ENCODE measurements around the gene PNPLA7. TPM values are rescaled to one million over a fixed set of nuclear protein-coding genes. Genes with fewer than 3 reads are reported as not detected.

Gene PNPLA7
- total RNA-seq, 1 experiment from 2014 or later = 1.3 TPM

DNA sequence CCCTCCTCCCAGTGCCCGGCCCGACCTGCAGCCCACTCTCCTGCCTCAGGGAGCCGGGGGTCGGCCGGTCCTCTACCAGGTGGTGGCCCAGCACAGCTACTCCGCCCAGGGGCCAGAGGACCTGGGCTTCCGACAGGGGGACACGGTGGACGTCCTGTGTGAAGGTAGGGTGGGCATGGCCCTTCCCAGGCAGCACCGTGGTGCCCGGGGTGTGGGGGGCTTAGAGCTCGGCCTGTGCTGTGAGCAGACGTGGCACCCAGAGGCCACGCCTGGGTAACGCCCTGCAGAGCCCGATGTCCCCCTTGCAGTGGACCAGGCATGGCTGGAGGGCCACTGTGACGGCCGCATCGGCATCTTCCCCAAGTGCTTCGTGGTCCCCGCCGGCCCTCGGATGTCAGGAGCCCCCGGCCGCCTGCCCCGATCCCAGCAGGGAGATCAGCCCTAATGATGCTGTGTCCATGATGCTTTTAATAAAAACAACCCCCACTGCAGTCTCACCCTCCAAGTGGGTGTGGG lies 116.2 kb downstream of the PNPLA7 start:
- ATAC-seq (no peak), DNase-seq (ENCODE audit: low spot score) (no peak)
- Mint-ChIP-seq H3K27me3 (ENCODE audit: low read depth) (no peaks in the 10 kb centered on the region), H3K4me3 (no peak overlapping the region), H3K36me3 (no peaks in the 10 kb centered on the region), H3K9me3 (no peaks in the 10 kb centered on the region), H3K4me1 (no peaks in the 10 kb centered on the region), H3K27ac (no peak overlapping the region)
- CTCF ChIA-PET = interaction anchor here (1.0 to 2.1 kb wide), 3 partner anchors 11 to 147 kb away, joined by 3 to 7 read pairs (median 6); partner anchors contain the start of gene EXD3
- TF ChIP-seq, protein P1, sequence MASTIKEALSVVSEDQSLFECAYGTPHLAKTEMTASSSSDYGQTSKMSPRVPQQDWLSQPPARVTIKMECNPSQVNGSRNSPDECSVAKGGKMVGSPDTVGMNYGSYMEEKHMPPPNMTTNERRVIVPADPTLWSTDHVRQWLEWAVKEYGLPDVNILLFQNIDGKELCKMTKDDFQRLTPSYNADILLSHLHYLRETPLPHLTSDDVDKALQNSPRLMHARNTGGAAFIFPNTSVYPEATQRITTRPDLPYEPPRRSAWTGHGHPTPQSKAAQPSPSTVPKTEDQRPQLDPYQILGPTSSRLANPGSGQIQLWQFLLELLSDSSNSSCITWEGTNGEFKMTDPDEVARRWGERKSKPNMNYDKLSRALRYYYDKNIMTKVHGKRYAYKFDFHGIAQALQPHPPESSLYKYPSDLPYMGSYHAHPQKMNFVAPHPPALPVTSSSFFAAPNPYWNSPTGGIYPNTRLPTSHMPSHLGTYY (CRISPR knock-in tag; IDR thresholded peaks at IDR 0.05) = no peak
- TF ChIP-seq ZNF671 (CRISPR knock-in tag; IDR thresholded peaks at IDR 0.05) (no peak), ZNF317 (CRISPR knock-in tag; IDR thresholded peaks at IDR 0.05; ENCODE audit: borderline replicate concordance, low read depth) (no peak), CREB1 (CRISPR knock-in tag; IDR thresholded peaks at IDR 0.05) (no peak), SOX15 (CRISPR knock-in tag; IDR thresholded peaks at IDR 0.05) (no peak), FOXK1 (CRISPR knock-in tag; IDR thresholded peaks at IDR 0.05) (no peak), ETV6 (CRISPR knock-in tag; IDR thresholded peaks at IDR 0.05) (no peak)
- TF ChIP-seq, protein P2, sequence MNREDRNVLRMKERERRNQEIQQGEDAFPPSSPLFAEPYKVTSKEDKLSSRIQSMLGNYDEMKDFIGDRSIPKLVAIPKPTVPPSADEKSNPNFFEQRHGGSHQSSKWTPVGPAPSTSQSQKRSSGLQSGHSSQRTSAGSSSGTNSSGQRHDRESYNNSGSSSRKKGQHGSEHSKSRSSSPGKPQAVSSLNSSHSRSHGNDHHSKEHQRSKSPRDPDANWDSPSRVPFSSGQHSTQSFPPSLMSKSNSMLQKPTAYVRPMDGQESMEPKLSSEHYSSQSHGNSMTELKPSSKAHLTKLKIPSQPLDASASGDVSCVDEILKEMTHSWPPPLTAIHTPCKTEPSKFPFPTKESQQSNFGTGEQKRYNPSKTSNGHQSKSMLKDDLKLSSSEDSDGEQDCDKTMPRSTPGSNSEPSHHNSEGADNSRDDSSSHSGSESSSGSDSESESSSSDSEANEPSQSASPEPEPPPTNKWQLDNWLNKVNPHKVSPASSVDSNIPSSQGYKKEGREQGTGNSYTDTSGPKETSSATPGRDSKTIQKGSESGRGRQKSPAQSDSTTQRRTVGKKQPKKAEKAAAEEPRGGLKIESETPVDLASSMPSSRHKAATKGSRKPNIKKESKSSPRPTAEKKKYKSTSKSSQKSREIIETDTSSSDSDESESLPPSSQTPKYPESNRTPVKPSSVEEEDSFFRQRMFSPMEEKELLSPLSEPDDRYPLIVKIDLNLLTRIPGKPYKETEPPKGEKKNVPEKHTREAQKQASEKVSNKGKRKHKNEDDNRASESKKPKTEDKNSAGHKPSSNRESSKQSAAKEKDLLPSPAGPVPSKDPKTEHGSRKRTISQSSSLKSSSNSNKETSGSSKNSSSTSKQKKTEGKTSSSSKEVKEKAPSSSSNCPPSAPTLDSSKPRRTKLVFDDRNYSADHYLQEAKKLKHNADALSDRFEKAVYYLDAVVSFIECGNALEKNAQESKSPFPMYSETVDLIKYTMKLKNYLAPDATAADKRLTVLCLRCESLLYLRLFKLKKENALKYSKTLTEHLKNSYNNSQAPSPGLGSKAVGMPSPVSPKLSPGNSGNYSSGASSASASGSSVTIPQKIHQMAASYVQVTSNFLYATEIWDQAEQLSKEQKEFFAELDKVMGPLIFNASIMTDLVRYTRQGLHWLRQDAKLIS (CRISPR knock-in tag; IDR thresholded peaks at IDR 0.05; ENCODE audit: borderline replicate concordance) = no peak
- POLR2A ChIA-PET = no interaction called here

DNA sequence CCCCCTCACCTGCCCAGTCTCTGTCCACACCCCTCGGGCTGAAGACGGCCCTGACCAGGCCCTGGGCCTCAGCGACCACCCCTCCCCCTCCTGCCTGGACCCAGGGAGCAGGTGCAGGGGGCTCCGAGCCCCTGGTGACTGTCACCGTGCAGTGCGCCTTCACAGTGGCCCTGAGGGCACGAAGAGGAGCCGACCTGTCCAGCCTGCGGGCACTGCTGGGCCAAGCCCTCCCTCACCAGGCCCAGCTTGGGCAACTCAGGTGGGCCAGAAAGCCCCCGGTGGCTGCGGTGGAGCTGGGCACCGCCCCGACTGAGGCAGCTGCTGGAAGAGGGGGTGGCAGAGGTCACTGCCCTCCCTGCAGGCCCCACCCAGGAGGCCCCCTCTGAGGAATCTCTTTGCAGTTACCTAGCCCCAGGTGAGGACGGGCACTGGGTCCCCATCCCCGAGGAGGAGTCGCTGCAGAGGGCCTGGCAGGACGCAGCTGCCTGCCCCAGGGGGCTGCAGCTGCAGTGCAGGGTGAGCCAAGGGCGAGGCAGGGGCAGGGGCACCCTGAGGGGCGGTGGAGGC lies 116.8 kb downstream of the PNPLA7 start:
- Mint-ChIP-seq H3K36me3 (no peaks in the 10 kb centered on the region), H3K27ac (no peak overlapping the region), H3K4me1 (no peaks in the 10 kb centered on the region), H3K27me3 (ENCODE audit: low read depth) (no peaks in the 10 kb centered on the region), H3K4me3 (no peak overlapping the region), H3K9me3 (no peaks in the 10 kb centered on the region)
- CTCF ChIA-PET = interaction anchor here (1.6 to 2.1 kb wide), 2 partner anchors 11 to 146 kb away, joined by 6 to 7 read pairs; partner anchors contain the start of gene EXD3
- POLR2A ChIA-PET = no interaction called here
- DNase-seq (ENCODE audit: low spot score) = no peak
- no peak for ATAC-seq
- TF ChIP-seq, protein P2 (CRISPR knock-in tag; IDR thresholded peaks at IDR 0.05; ENCODE audit: borderline replicate concordance) = no peak
- TF ChIP-seq NFATC4 (CRISPR knock-in tag; IDR thresholded peaks at IDR 0.05) = no peak
- no peak for TF ChIP-seq ZNF121 (CRISPR knock-in tag; IDR thresholded peaks at IDR 0.05)
- TF ChIP-seq, protein P3, sequence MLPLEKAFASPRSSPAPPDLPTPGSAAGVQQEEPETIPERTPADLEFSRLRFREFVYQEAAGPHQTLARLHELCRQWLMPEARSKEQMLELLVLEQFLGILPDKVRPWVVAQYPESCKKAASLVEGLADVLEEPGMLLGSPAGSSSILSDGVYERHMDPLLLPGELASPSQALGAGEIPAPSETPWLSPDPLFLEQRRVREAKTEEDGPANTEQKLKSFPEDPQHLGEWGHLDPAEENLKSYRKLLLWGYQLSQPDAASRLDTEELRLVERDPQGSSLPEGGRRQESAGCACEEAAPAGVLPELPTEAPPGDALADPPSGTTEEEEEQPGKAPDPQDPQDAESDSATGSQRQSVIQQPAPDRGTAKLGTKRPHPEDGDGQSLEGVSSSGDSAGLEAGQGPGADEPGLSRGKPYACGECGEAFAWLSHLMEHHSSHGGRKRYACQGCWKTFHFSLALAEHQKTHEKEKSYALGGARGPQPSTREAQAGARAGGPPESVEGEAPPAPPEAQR (CRISPR knock-in tag; IDR thresholded peaks at IDR 0.05) = no peak
- TF ChIP-seq, protein P4, sequence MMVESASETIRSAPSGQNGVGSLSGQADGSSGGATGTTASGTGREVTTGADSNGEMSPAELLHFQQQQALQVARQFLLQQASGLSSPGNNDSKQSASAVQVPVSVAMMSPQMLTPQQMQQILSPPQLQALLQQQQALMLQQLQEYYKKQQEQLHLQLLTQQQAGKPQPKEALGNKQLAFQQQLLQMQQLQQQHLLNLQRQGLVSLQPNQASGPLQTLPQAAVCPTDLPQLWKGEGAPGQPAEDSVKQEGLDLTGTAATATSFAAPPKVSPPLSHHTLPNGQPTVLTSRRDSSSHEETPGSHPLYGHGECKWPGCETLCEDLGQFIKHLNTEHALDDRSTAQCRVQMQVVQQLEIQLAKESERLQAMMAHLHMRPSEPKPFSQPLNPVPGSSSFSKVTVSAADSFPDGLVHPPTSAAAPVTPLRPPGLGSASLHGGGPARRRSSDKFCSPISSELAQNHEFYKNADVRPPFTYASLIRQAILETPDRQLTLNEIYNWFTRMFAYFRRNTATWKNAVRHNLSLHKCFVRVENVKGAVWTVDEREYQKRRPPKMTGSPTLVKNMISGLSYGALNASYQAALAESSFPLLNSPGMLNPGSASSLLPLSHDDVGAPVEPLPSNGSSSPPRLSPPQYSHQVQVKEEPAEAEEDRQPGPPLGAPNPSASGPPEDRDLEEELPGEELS (CRISPR knock-in tag; IDR thresholded peaks at IDR 0.05) = no peak
- TF ChIP-seq, protein P5, sequence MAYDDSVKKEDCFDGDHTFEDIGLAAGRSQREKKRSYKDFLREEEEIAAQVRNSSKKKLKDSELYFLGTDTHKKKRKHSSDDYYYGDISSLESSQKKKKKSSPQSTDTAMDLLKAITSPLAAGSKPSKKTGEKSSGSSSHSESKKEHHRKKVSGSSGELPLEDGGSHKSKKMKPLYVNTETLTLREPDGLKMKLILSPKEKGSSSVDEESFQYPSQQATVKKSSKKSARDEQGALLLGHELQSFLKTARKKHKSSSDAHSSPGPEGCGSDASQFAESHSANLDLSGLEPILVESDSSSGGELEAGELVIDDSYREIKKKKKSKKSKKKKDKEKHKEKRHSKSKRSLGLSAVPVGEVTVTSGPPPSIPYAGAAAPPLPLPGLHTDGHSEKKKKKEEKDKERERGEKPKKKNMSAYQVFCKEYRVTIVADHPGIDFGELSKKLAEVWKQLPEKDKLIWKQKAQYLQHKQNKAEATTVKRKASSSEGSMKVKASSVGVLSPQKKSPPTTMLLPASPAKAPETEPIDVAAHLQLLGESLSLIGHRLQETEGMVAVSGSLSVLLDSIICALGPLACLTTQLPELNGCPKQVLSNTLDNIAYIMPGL (CRISPR knock-in tag; IDR thresholded peaks at IDR 0.05) = no peak
- TF ChIP-seq, protein P6, sequence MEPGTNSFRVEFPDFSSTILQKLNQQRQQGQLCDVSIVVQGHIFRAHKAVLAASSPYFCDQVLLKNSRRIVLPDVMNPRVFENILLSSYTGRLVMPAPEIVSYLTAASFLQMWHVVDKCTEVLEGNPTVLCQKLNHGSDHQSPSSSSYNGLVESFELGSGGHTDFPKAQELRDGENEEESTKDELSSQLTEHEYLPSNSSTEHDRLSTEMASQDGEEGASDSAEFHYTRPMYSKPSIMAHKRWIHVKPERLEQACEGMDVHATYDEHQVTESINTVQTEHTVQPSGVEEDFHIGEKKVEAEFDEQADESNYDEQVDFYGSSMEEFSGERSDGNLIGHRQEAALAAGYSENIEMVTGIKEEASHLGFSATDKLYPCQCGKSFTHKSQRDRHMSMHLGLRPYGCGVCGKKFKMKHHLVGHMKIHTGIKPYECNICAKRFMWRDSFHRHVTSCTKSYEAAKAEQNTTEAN (CRISPR knock-in tag; IDR thresholded peaks at IDR 0.05) = no peak
- no peak for TF ChIP-seq ATF1 (CRISPR knock-in tag; IDR thresholded peaks at IDR 0.05)
